H1 (cell line): ENCODE measurements around the gene LHFPL2. TPM values are rescaled to one million over a fixed set of nuclear protein-coding genes. Genes with fewer than 3 reads are reported as not detected.

Experiments used
- BCL11A ChIP-seq, 2 experiments: IDR thresholded peaks; one replicate each; pipeline ENCODE4 v1.6.1; 2011; ENCODE audit warnings: low read depth in 2 of 2, low read length in 2 of 2, mild to moderate bottlenecking in 2 of 2
- CBX8 ChIP-seq: fragments of 300-800, 300-1000 bp; sonication (generic); IDR thresholded peaks from 2 replicates; pipeline ENCODE4 v1.7.1; 2016; ENCODE audit warnings: low read depth, low read length, borderline replicate concordance
- CHD2 ChIP-seq: IDR thresholded peaks from 2 replicates; pipeline ENCODE4 v1.6.1; 2012; ENCODE audit warnings: low read length, improper control_type of control experiment
- EGR1 ChIP-seq: IDR thresholded peaks from 2 replicates; pipeline ENCODE4 v1.6.1; 2011; ENCODE audit warnings: low read depth, low read length, borderline replicate concordance
- HDAC2 ChIP-seq, 2 experiments: fragments of 300-600 bp in 1 of 2; sonication (generic) in 1 of 2; IDR thresholded peaks; 2 replicates each; pipeline ENCODE4 v1.6.1; 2011 to 2012; ENCODE audit warnings: low read depth in 2 of 2, low read length in 2 of 2, mild to moderate bottlenecking in 2 of 2, moderate library complexity in 2 of 2, borderline replicate concordance in 1 of 2, inconsistent platforms in 1 of 2
- HDAC6 ChIP-seq: IDR thresholded peaks from one replicate; pipeline ENCODE4 v1.7.1; 2012; ENCODE audit warnings: low read depth, mild to moderate bottlenecking, inconsistent platforms, low read length, moderate library complexity
- polyA plus RNA-seq, 7 experiments: library from polyadenylated mRNA; depleted of rRNA in 3 of 7; stranded (reverse) in 5 of 7; unstranded in 2 of 7; fragments of >200 nt in 5 of 7; fragments of 200-250 nt in 2 of 7; gene quantifications; 1 replicate in 5 of 7; 2 replicates in 1 of 7; 4 replicates in 1 of 7; pipeline versions ENCODE4 v1.2.1 to v1.2.3, GENCODE V29; 2011 to 2013; ENCODE audit warnings: missing spikeins in 2 of 7, mixed read lengths in 2 of 7
- total RNA-seq: library from RNA; stranded (reverse); fragmentation: NEBNext Ultra II Directional; extraction: Animal tissue kit (Norgen Biotek cat#: 25700); gene quantifications from 2 replicates; pipeline ENCODE4 v1.2.1, GENCODE V29; 2021
- TF ChIP-seq, protein P1 (sequence below): fragments of 300-600 bp; sonication (generic); IDR thresholded peaks from 2 replicates; pipeline ENCODE4 v1.7.1; 2012; ENCODE audit warnings: low read length, moderate library complexity, mild to moderate bottlenecking, inconsistent platforms; ENCODE audit not compliant: insufficient replicate concordance

The LHFPL2 gene
- total and polyA plus RNA-seq, 2 of the 8 experiments (the other 6 are each of a cell fraction or from before 2014, with no cell fraction given) = 9.6 to 43.0 TPM

DNA sequence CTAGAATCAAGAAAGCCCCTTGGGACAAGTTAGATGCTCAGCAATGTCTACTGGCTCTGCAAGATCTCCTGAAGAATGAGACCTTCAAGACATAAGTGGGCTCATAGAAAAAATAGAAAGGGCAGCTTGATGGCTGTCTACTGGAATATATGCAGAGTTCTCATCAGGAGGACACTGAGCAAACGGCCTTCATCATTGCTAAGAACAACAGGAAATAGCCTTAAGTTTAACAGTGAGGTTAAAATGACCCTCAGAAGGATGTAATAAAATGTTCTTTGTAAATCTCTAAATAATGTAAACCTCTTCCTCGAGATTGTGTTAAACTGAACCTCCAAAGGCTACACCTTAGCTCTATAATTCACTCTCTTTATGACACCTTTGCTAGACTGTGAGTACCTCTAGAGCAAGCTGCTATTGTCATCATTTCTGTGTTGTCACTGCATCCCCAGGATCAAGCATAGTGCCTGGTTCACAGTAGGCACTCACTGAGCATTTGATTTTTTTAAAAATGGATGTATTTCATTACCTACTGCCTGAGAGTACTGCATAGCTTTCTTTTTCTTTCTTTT is 22.2 kb upstream of the LHFPL2 start (continued):
- TF ChIP-seq, protein P1, sequence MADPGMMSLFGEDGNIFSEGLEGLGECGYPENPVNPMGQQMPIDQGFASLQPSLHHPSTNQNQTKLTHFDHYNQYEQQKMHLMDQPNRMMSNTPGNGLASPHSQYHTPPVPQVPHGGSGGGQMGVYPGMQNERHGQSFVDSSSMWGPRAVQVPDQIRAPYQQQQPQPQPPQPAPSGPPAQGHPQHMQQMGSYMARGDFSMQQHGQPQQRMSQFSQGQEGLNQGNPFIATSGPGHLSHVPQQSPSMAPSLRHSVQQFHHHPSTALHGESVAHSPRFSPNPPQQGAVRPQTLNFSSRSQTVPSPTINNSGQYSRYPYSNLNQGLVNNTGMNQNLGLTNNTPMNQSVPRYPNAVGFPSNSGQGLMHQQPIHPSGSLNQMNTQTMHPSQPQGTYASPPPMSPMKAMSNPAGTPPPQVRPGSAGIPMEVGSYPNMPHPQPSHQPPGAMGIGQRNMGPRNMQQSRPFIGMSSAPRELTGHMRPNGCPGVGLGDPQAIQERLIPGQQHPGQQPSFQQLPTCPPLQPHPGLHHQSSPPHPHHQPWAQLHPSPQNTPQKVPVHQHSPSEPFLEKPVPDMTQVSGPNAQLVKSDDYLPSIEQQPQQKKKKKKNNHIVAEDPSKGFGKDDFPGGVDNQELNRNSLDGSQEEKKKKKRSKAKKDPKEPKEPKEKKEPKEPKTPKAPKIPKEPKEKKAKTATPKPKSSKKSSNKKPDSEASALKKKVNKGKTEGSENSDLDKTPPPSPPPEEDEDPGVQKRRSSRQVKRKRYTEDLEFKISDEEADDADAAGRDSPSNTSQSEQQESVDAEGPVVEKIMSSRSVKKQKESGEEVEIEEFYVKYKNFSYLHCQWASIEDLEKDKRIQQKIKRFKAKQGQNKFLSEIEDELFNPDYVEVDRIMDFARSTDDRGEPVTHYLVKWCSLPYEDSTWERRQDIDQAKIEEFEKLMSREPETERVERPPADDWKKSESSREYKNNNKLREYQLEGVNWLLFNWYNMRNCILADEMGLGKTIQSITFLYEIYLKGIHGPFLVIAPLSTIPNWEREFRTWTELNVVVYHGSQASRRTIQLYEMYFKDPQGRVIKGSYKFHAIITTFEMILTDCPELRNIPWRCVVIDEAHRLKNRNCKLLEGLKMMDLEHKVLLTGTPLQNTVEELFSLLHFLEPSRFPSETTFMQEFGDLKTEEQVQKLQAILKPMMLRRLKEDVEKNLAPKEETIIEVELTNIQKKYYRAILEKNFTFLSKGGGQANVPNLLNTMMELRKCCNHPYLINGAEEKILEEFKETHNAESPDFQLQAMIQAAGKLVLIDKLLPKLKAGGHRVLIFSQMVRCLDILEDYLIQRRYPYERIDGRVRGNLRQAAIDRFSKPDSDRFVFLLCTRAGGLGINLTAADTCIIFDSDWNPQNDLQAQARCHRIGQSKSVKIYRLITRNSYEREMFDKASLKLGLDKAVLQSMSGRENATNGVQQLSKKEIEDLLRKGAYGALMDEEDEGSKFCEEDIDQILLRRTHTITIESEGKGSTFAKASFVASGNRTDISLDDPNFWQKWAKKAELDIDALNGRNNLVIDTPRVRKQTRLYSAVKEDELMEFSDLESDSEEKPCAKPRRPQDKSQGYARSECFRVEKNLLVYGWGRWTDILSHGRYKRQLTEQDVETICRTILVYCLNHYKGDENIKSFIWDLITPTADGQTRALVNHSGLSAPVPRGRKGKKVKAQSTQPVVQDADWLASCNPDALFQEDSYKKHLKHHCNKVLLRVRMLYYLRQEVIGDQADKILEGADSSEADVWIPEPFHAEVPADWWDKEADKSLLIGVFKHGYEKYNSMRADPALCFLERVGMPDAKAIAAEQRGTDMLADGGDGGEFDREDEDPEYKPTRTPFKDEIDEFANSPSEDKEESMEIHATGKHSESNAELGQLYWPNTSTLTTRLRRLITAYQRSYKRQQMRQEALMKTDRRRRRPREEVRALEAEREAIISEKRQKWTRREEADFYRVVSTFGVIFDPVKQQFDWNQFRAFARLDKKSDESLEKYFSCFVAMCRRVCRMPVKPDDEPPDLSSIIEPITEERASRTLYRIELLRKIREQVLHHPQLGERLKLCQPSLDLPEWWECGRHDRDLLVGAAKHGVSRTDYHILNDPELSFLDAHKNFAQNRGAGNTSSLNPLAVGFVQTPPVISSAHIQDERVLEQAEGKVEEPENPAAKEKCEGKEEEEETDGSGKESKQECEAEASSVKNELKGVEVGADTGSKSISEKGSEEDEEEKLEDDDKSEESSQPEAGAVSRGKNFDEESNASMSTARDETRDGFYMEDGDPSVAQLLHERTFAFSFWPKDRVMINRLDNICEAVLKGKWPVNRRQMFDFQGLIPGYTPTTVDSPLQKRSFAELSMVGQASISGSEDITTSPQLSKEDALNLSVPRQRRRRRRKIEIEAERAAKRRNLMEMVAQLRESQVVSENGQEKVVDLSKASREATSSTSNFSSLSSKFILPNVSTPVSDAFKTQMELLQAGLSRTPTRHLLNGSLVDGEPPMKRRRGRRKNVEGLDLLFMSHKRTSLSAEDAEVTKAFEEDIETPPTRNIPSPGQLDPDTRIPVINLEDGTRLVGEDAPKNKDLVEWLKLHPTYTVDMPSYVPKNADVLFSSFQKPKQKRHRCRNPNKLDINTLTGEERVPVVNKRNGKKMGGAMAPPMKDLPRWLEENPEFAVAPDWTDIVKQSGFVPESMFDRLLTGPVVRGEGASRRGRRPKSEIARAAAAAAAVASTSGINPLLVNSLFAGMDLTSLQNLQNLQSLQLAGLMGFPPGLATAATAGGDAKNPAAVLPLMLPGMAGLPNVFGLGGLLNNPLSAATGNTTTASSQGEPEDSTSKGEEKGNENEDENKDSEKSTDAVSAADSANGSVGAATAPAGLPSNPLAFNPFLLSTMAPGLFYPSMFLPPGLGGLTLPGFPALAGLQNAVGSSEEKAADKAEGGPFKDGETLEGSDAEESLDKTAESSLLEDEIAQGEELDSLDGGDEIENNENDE = no peak
- no peak for TF ChIP-seq EGR1
- TF ChIP-seq HDAC6 = no peak
- TF ChIP-seq CBX8 = no peak
- TF ChIP-seq BCL11A (IDR thresholded peaks at IDR 0.05; ENCODE audit: low read depth in 2 of 2, low read length in 2 of 2) = no peak
- TF ChIP-seq HDAC2 (IDR thresholded peaks at IDR 0.05; ENCODE audit: borderline replicate concordance in 1 of 2, low read depth in 2 of 2, low read length in 2 of 2) = no peak
- no peak for TF ChIP-seq CHD2
- TF ChIP-seq, all 59 proteins: peak for 0
